Gastroesophageal sphincter (tissue), 3 donors: ENCODE measurements around the gene ZNF511.

Source experiments
- CTCF ChIP-seq, 4 experiments: fragments of 200-600 bp in 2 of 4; fragments of 450-650 bp in 2 of 4; sonication (generic) in 1 of 4; IDR thresholded peaks; one replicate each; pipeline ENCODE4 v1.5.1; 2017 to 2019; ENCODE audit warnings: antibody characterized with exemption in 4 of 4, mild to moderate bottlenecking in 2 of 4, moderate library complexity in 2 of 4
- POLR2A ChIP-seq, 2 donors: fragments of 450-650 bp; IDR thresholded peaks; one replicate each; pipeline ENCODE4 v1.6.1; 2017; ENCODE audit warnings: antibody characterized with exemption in 2 of 2, mild to moderate bottlenecking in 2 of 2, moderate library complexity in 1 of 2
- POLR2AphosphoS5 ChIP-seq: sonication (generic); formaldehyde crosslinking; IDR thresholded peaks from one replicate; pipeline ENCODE4 v1.6.1; 2017; ENCODE audit warnings: antibody characterized with exemption

DNA sequence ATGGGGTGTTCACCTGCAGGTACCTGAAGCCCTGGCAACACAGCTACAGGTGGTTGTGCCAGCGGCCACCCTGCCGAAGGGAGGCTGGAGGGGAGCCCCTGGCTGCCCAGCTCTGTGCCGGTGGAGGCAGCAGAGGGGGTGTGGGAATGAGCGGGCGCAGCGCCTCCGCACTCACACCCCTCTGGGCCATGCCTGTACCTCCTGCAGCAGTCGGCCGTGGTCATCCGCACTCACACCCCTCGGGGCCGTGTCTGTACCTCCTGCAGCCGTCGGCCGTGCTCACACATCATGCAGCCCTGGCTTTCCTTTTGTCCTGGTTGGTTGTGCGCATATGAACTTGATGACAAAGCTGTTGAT lies 1.7 kb downstream of the ZNF511 start:
- no peak for TF ChIP-seq CTCF (IDR thresholded peaks at IDR 0.05)
- TF ChIP-seq POLR2AphosphoS5, result no peak
- TF ChIP-seq POLR2A (IDR thresholded peaks at IDR 0.05), result no peak
